Bone marrow (tissue), 2 donors: Measurements from ENCODE around the gene COL18A1.
"Not testable (repeated sequence)": the region's sequence is repeated elsewhere in the genome, so short reads cannot be mapped to it uniquely, and the experiment has no call there.

Experiments used
- DNase-seq, 2 donors: peaks; one replicate each; lab custom pipeline; 2025; lab: John Stamatoyannopoulos, UW

Gene COL18A1

GRCh38 chr21:45427331-45428271, 22.6 kb downstream of the COL18A1 start:
- no peak for DNase-seq

GRCh38 chr21:45428534-45428933, 23.6 kb downstream of the COL18A1 start:
- DNase-seq, result no peak

- no peak for DNase-seq
Measured at GRCh38 chr21:45429221-45430175, 24.5 kb downstream of the COL18A1 start.

GRCh38 chr21:45430521-45431501, 25.8 kb downstream of the COL18A1 start:
- DNase-seq, result no peak

- DNase-seq, result no peak
Measured at GRCh38 chr21:45431781-45432572, 27.0 kb downstream of the COL18A1 start.

GRCh38 chr21:45432575-45433255, 27.8 kb downstream of the COL18A1 start:
- DNase-seq, result no peak

GRCh38 chr21:45433301-45433700, 28.3 kb downstream of the COL18A1 start:
- DNase-seq, result no peak

- no peak for DNase-seq
Measured at GRCh38 chr21:45433911-45434644, 29.1 kb downstream of the COL18A1 start.

GRCh38 chr21:45434645-45435217, 29.8 kb downstream of the COL18A1 start:
- no peak for DNase-seq

- DNase-seq, result no peak
Measured at GRCh38 chr21:45435405-45435981, 30.5 kb downstream of the COL18A1 start.

GRCh38 chr21:45436351-45437065, 31.5 kb downstream of the COL18A1 start:
- DNase-seq, result no peak

- not testable (repeated sequence) for DNase-seq
Measured at GRCh38 chr21:45437844-45438243, 32.9 kb downstream of the COL18A1 start.

- DNase-seq, result no peak
Measured at GRCh38 chr21:45438391-45439145, 33.6 kb downstream of the COL18A1 start.

- peak; percentile 68 to 71 for DNase-seq
Measured at GRCh38 chr21:45439161-45439872, 34.4 kb downstream of the COL18A1 start.

GRCh38 chr21:45439901-45440461, 35.0 kb downstream of the COL18A1 start:
- no peak for DNase-seq

- no peak for DNase-seq
Measured at GRCh38 chr21:45440736-45441350, 35.9 kb downstream of the COL18A1 start.
